SW 1271 (cell line): ENCODE data around the gene SMAD5.
A peak's percentile ranks its signal among the peaks of the same experiment; 100 is the strongest.

Experiments used
- DNase-seq, 2 experiments: peaks; one replicate each; lab custom pipeline; 2025; lab: John Stamatoyannopoulos, UW

SMAD5 gene

GRCh38 chr5:136222580-136223235, 90.1 kb downstream of the SMAD5 start:
- peak in 1 of 2 experiments; percentile 5 for DNase-seq

GRCh38 chr5:136225796-136226195, 93.2 kb downstream of the SMAD5 start:
- no peak for DNase-seq

- no peak for DNase-seq
Observed at GRCh38 chr5:136226401-136226800, 93.8 kb downstream of the SMAD5 start.

GRCh38 chr5:136228136-136228757, 95.6 kb downstream of the SMAD5 start:
- DNase-seq: no peak

- DNase-seq: no peak
Observed at GRCh38 chr5:136230176-136230575, 97.5 kb downstream of the SMAD5 start.

GRCh38 chr5:136232316-136232715, 99.7 kb downstream of the SMAD5 start:
- no peak for DNase-seq
